GM12878 (cell line): ENCODE measurements around the gene SLC22A12.

Experiments
- CEBPB ChIP-seq, 2 experiments: fragments of 150-350 bp in 1 of 2; IDR thresholded peaks; 2 replicates each; pipeline ENCODE4 v1.6.1; 2012 to 2014; ENCODE audit warnings: low read depth in 2 of 2, low read length in 2 of 2, borderline replicate concordance in 1 of 2, inconsistent platforms in 1 of 2
- CTCF ChIP-seq, 3 experiments: IDR thresholded peaks in 2 of 3; conservative IDR thresholded peaks in 1 of 3; 2 replicates each; pipeline ENCODE4 v1.5.1; 2011; ENCODE audit warnings: low read depth in 3 of 3, low read length in 3 of 3, mild to moderate bottlenecking in 3 of 3, control low read depth in 2 of 3, moderate library complexity in 2 of 3, inconsistent platforms in 1 of 3, mixed read lengths in 1 of 3; ENCODE audit not compliant: control insufficient read depth in 2 of 3, insufficient read depth in 1 of 3; ENCODE audit errors: extremely low read depth in 1 of 3
- EZH2 ChIP-seq: IDR thresholded peaks from 2 replicates; pipeline ENCODE4 v1.6.1; 2012; ENCODE audit warnings: low read depth, mild to moderate bottlenecking, control low read depth, inconsistent platforms, low read length, borderline replicate concordance; ENCODE audit not compliant: control insufficient read depth
- IKZF1 ChIP-seq: fragments of 450-650 bp; conservative IDR thresholded peaks from 2 replicates; pipeline ENCODE4 v1.6.1; 2017; ENCODE audit warnings: antibody characterized with exemption, mild to moderate bottlenecking
- JUND ChIP-seq: IDR thresholded peaks from 2 replicates; pipeline ENCODE4 v1.6.1; 2012; ENCODE audit warnings: low read depth, mild to moderate bottlenecking, low read length, improper control_type of control experiment, moderate library complexity
- MYC ChIP-seq: IDR thresholded peaks from 2 replicates; pipeline ENCODE4 v1.6.1; 2011; ENCODE audit warnings: mild to moderate bottlenecking, low read length, moderate library complexity, inconsistent platforms; ENCODE audit not compliant: insufficient read depth, insufficient replicate concordance, insufficient read length, severe bottlenecking
- NFIC ChIP-seq: IDR thresholded peaks from 2 replicates; pipeline ENCODE4 v1.6.1; 2012; ENCODE audit warnings: low read depth, mild to moderate bottlenecking, inconsistent platforms, low read length, moderate library complexity
- NR2C1 ChIP-seq: fragments of 450-650 bp; IDR thresholded peaks from 2 replicates; pipeline ENCODE4 v1.6.1; 2017; ENCODE audit warnings: antibody characterized with exemption, mild to moderate bottlenecking, moderate library complexity
- NR2C2 ChIP-seq: IDR thresholded peaks from 2 replicates; pipeline ENCODE4 v1.6.1; 2011; ENCODE audit warnings: borderline replicate concordance, low read depth; ENCODE audit not compliant: control insufficient read depth, insufficient read length
- POLR2A ChIP-seq: IDR thresholded peaks from 2 replicates; pipeline ENCODE4 v1.6.1; 2011; ENCODE audit warnings: low read depth, mild to moderate bottlenecking, low read length
- RAD51 ChIP-seq: fragments of 450-650 bp; IDR thresholded peaks from 2 replicates; pipeline ENCODE4 v1.6.1; 2016; ENCODE audit warnings: moderate library complexity, mild to moderate bottlenecking, inconsistent platforms
- SUZ12 ChIP-seq: fragments of 200-600 bp; sonication (generic); IDR thresholded peaks from one replicate; pipeline ENCODE4 v1.6.1; 2018; ENCODE audit warnings: antibody characterized with exemption, mild to moderate bottlenecking; ENCODE audit not compliant: unreplicated experiment

- TF ChIP-seq MYC (no peak), NFIC (no peak), SUZ12 (no peak), CTCF (IDR thresholded peaks at IDR 0.05 in 2 of 3, conservative IDR thresholded peaks at IDR 0.05 in 1 of 3; ENCODE audit: control insufficient read depth in 2 of 3, extremely low read depth in 1 of 3, insufficient read depth in 1 of 3, low read depth in 3 of 3, low read length in 3 of 3) (no peak), POLR2A (no peak), NR2C2 (no peak), JUND (no peak), NR2C1 (no peak), CEBPB (IDR thresholded peaks at IDR 0.05; ENCODE audit: borderline replicate concordance in 1 of 2, low read depth in 2 of 2, low read length in 2 of 2) (no peak), EZH2 (no peak), RAD51 (no peak), IKZF1 (no peak; the same call in 1 of the 2 replicates)
These were observed 46.5 kb downstream of the SLC22A12 start for GRCh38 chr11:64637334-64638017.
